HepG2 (cell line): ENCODE results near the gene GPRC5D. TPM values are rescaled to one million over a fixed set of nuclear protein-coding genes. Genes with fewer than 3 reads are reported as not detected.

ENCODE experiments used
- ATAC-seq: fragments of 200-7000 bp; cut with Tn5 transposase; 3 replicates; pipeline ENCODE4 v1.9.1; 2020; ENCODE audit warnings: mild to moderate bottlenecking, moderate library complexity
- BruUV-seq: library from RNA; stranded (reverse); fragments of 400-500 nt; replicated peaks from 2 replicates; lab custom pipeline; 2021; lab: Mats Ljungman, UMichigan
- CTCF ChIA-PET: fragments of 300-600 bp; formaldehyde crosslinking; extraction: SDS; loops from one replicate; lab custom pipeline; 2021; ENCODE audit warnings: low total read pairs, inconsistent platforms, low intra/inter-chr PET ratio; lab: Yijun Ruan, JAX
- POLR2A ChIA-PET: fragments of 350-600 bp; sonication (Branson Sonifier 250); formaldehyde crosslinking; loops from one replicate; lab custom pipeline; 2020; ENCODE audit warnings: antibody characterized with exemption, inconsistent platforms; lab: Yijun Ruan, JAX
- DNase-seq: peaks from one replicate; pipeline ENCODE4 v3.0.0-alpha.2; 2015; ENCODE audit warnings: low spot score
- FAIRE-seq: peaks from 3 replicates; lab custom pipeline; 2011; peaks lifted over from hg19 to GRCh38; lab: Jason Lieb, UNC
- H2AFZ ChIP-seq: one replicate; pipeline ENCODE4 v1.6.1; 2011; ENCODE audit warnings: low read length, inconsistent platforms
- H3K27ac ChIP-seq: fragments of 300-600 bp; 3 replicates; pipeline ENCODE4 v1.8.0; 2011; ENCODE audit warnings: mixed run types, mild to moderate bottlenecking, mixed read lengths, low read length, inconsistent platforms; ENCODE audit not compliant: insufficient read depth; ENCODE audit errors: extremely low read length
- H3K27me3 ChIP-seq, 2 experiments: fragments of 200-600 bp in 1 of 2; 2 replicates in 1 of 2; 3 replicates in 1 of 2; pipeline versions ENCODE4 v1.6.0 to v1.8.0; 2011; ENCODE audit warnings: low read length in 2 of 2, mild to moderate bottlenecking in 2 of 2, moderate library complexity in 2 of 2, inconsistent platforms in 1 of 2; ENCODE audit not compliant: insufficient read depth in 2 of 2, control insufficient read depth in 1 of 2
- H3K36me3 ChIP-seq, 2 experiments: fragments of 200-600 bp in 1 of 2; replicated peaks in 1 of 2; 2 replicates in 1 of 2; 3 replicates in 1 of 2; pipeline versions ENCODE4 v1.5.1 to v1.8.0; 2011; ENCODE audit warnings: low read length in 2 of 2, inconsistent platforms in 1 of 2; ENCODE audit not compliant: insufficient read depth in 2 of 2, control insufficient read depth in 1 of 2
- H3K4me1 ChIP-seq: 2 replicates; pipeline ENCODE4 v1.5.1; 2012; ENCODE audit warnings: low read length, inconsistent platforms; ENCODE audit not compliant: insufficient read depth
- H3K4me2 ChIP-seq: 2 replicates; pipeline ENCODE4 v1.6.0; 2011; ENCODE audit warnings: low read depth, low read length, inconsistent platforms
- H3K4me3 ChIP-seq, 3 experiments: fragments of 200-600 bp in 1 of 3; sonication (generic), shearing (Covaris generic) in 1 of 3; replicated peaks in 1 of 3; 2 replicates each; pipeline ENCODE4 v1.5.1; 2011 to 2016; ENCODE audit warnings: low read length in 3 of 3, inconsistent platforms in 2 of 3, low read depth in 2 of 3, mild to moderate bottlenecking in 2 of 3, control low read depth in 1 of 3, mixed read lengths in 1 of 3; ENCODE audit not compliant: insufficient read depth in 1 of 3
- H3K79me2 ChIP-seq: one replicate; pipeline ENCODE4 v1.6.1; 2011; ENCODE audit warnings: low read length, inconsistent platforms; ENCODE audit not compliant: insufficient read depth
- H3K9ac ChIP-seq: 2 replicates; pipeline ENCODE4 v1.6.0; 2011; ENCODE audit warnings: mild to moderate bottlenecking, low read depth, low read length, inconsistent platforms; ENCODE audit not compliant: insufficient read depth
- H3K9me3 ChIP-seq: 2 replicates; pipeline ENCODE4 v1.5.1; 2012; ENCODE audit warnings: mild to moderate bottlenecking, low read length
- H4K20me1 ChIP-seq: 2 replicates; pipeline ENCODE4 v1.6.0; 2011; ENCODE audit warnings: inconsistent platforms, mild to moderate bottlenecking, low read length, moderate library complexity; ENCODE audit not compliant: insufficient read depth
- BCL6 ChIP-seq: IDR thresholded peaks from 2 replicates; pipeline ENCODE4 v1.6.1; 2016; ENCODE audit warnings: missing genetic modification reagents, missing compliant biosample characterization
- CENPX ChIP-seq: sonication (generic); formaldehyde crosslinking; IDR thresholded peaks from 2 replicates; pipeline ENCODE4 v1.9.0; 2021; ENCODE audit warnings: mild to moderate bottlenecking, missing genetic modification reagents, moderate library complexity
- HMG20B ChIP-seq: conservative IDR thresholded peaks from 2 replicates; pipeline ENCODE4 v1.6.1; 2016; ENCODE audit warnings: missing genetic modification reagents, missing compliant biosample characterization
- MAFK ChIP-seq, 2 experiments: IDR thresholded peaks in 1 of 2; conservative IDR thresholded peaks in 1 of 2; 2 replicates each; pipeline ENCODE4 v1.6.1; 2011; ENCODE audit warnings: improper control_type of control experiment in 2 of 2, low read length in 2 of 2
- PCBP1 ChIP-seq: fragments of 200-400 bp; formaldehyde crosslinking; IDR thresholded peaks from 2 replicates; pipeline ENCODE4 v1.6.1; 2017; ENCODE audit warnings: mild to moderate bottlenecking, low read depth, low read length, borderline replicate concordance
- RARA ChIP-seq: IDR thresholded peaks from 2 replicates; pipeline ENCODE4 v1.6.1; 2016; ENCODE audit warnings: missing genetic modification reagents, missing compliant biosample characterization
- TOPORS ChIP-seq: sonication (generic); formaldehyde crosslinking; IDR thresholded peaks from 2 replicates; pipeline ENCODE4 v1.8.0; 2023; ENCODE audit warnings: mild to moderate bottlenecking, missing genetic modification reagents
- XBP1 ChIP-seq: sonication (generic); formaldehyde crosslinking; IDR thresholded peaks from 2 replicates; pipeline ENCODE4 v1.5.0; 2020; ENCODE audit warnings: missing genetic modification reagents
- ZFYVE20 ChIP-seq: sonication (generic); formaldehyde crosslinking; IDR thresholded peaks from 2 replicates; pipeline ENCODE4 v1.8.0; 2023; ENCODE audit warnings: low read depth, mild to moderate bottlenecking, moderate library complexity, missing genetic modification reagents, borderline replicate concordance
- ZNF260 ChIP-seq: sonication (generic); formaldehyde crosslinking; IDR thresholded peaks from 2 replicates; pipeline ENCODE4 v1.4.0; 2020; ENCODE audit warnings: missing genetic modification reagents, low read depth, mild to moderate bottlenecking, borderline replicate concordance
- ZNF543 ChIP-seq: sonication (generic); formaldehyde crosslinking; IDR thresholded peaks from 2 replicates; pipeline ENCODE4 v1.4.0; 2020; ENCODE audit warnings: mild to moderate bottlenecking, missing genetic modification reagents
- WGBS: methylation state at CpG from one replicate; pipeline ENCODE4 v1.1.6; 2017; ENCODE audit warnings: low lambda C conversion rate; 5-methylcytosine and 5-hydroxymethylcytosine counted together
- in situ Hi-C: cut with HindIII; loops from 2 replicates; pipeline ENCODE4 v1.10.0; 2017; ENCODE audit warnings: low pct_unique_long_range_greater_than_20kb; ENCODE audit not compliant: extremely low pct_ligation_motif_present
- intact Hi-C: fragments of 100-400 bp; cut with micrococcal nuclease; formaldehyde crosslinking; loops from one replicate; pipeline ENCODE4 v1.10.0; 2022; ENCODE audit not compliant: unreplicated experiment
- polyA plus RNA-seq, 8 experiments: library from polyadenylated mRNA; depleted of rRNA in 3 of 8; stranded (reverse) in 7 of 8; unstranded in 1 of 8; fragments of >200 nt; fragmentation: Illumina TruSeq in 4 of 8; extraction: Trizol in 4 of 8; gene quantifications; 2 replicates each; pipeline versions ENCODE4 v1.2.1 to v1.2.3, GENCODE V29; 2011 to 2016; ENCODE audit warnings: low read depth in 4 of 8, missing spikeins in 1 of 8, mixed read lengths in 1 of 8; ENCODE audit not compliant: insufficient read depth in 1 of 8
- total RNA-seq, 5 experiments: library from RNA; depleted of rRNA; stranded (reverse); fragments of >200 nt; fragmentation: Illumina TruSeq; extraction: Trizol; gene quantifications; 2 replicates each; pipeline ENCODE4 v1.2.3, GENCODE V29; 2016; ENCODE audit warnings: low read depth in 1 of 5

Gene GPRC5D
- total and polyA plus RNA-seq, 2 of the 13 experiments (the other 11 are each of a cell fraction or from before 2014, with no cell fraction given), result not detected

DNA sequence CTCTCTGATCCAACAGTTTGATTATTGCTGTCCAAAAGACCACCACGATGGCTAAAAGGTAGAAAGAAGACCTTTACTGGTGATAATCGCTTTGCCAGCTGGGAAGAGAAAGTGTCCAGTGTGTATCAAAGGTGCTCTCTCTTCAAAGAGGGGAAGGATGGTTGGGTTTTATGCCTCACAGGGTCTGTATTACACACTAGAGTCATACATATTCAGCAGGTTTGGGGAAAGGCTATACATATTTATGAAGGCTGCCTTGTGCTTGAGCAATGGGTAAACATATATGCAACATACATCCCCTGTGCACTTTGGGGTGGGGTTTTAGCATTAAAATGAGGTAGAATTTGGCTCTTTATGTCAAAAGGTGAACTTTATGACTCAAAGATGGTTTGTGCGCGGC is 18.2 kb downstream of the GPRC5D start:
- Histone ChIP-seq H3K27me3 (no peaks in the 10 kb centered on the region; a peak in 1 of 5 replicates), H3K36me3 (peaks cover 0 to 10% of the 10 kb centered on the region in 2 experiments; a peak in 2 of 5 replicates), H3K27ac (no peak overlapping the region)
- 90% methylated on average over 4 of the region's 4 CpGs for WGBS
- DNase-seq, result no peak
- TF ChIP-seq RARA (CRISPR knock-in tag) (no peak), ZNF260 (CRISPR knock-in tag) (no peak), PCBP1 (no peak), HMG20B (CRISPR knock-in tag) (no peak), ZFYVE20 (CRISPR knock-in tag) (no peak), CENPX (no peak), BCL6 (CRISPR knock-in tag) (no peak), XBP1 (CRISPR knock-in tag) (no peak), TOPORS (CRISPR knock-in tag) (no peak), ZNF543 (CRISPR knock-in tag) (no peak), MAFK (conservative IDR thresholded peaks at IDR 0.05 in 1 of 2, IDR thresholded peaks at IDR 0.05 in 1 of 2; ENCODE audit: low read length in 2 of 2) (no peak)
- TF ChIP-seq, all 625 proteins: peak for 0
- Histone ChIP-seq H3K9ac (no peak overlapping the region), H3K4me2 (no peak overlapping the region), H3K9me3 (no peaks in the 10 kb centered on the region), H4K20me1 (no peaks in the 10 kb centered on the region), H3K79me2 (no peaks in the 10 kb centered on the region), H2AFZ (no peak overlapping the region), H3K4me3 (no peak overlapping the region), H3K4me1 (no peaks in the 10 kb centered on the region)
- in situ Hi-C loops (no loop called here), intact Hi-C loops (no loop called here)
- FAIRE-seq, result no peak
- POLR2A ChIA-PET, result no interaction called here
- no TSS peak for BruUV-seq
- ATAC-seq, result no peak
- CTCF ChIA-PET, result no interaction called here
